ENCODE results near the gene OAT. TPM values are rescaled to one million over a fixed set of nuclear protein-coding genes. Genes with fewer than 3 reads are reported as not detected.

The OAT gene
- total RNA-seq, 2 donors from 2014 or later = 22.8 to 40.9 TPM

- no peak overlapping the region for H3K27ac ChIP-seq
Observed at GRCh38 chr10:124423813-124424212, 5.1 kb upstream of the OAT start.

GRCh38 chr10:124422742-124423141, 4.0 kb upstream of the OAT start:
- no peaks in the 10 kb centered on the region for H3K36me3 ChIP-seq (replicated peaks in 1 of 2; ENCODE audit: insufficient read depth in 1 of 2, low read depth in 2 of 2)
- no peaks in the 10 kb centered on the region for H3K9me3 ChIP-seq
- no peak overlapping the region for H3K4me3 ChIP-seq
- ATAC-seq = no peak
- intact Hi-C loops (cut with DNase I) = no loop called here
- no peak overlapping the region for H3K27ac ChIP-seq
- DNase-seq = no peak
- H3K4me1 ChIP-seq = peaks cover 12% of the 10 kb centered on the region
- TF ChIP-seq POLR2A (IDR thresholded peaks at IDR 0.05) (no peak), CTCF (IDR thresholded peaks at IDR 0.05) (no peak)
- H3K27me3 ChIP-seq = peaks cover 0 to 8% of the 10 kb centered on the region in 2 donors
- 73 to 76% methylated on average over 12 of the region's 12 CpGs for WGBS, 2 donors

More at GRCh38 chr10:124423813-124424212, 5.1 kb upstream of the OAT start:
- Histone ChIP-seq H3K27me3 (peaks cover 0 to 13% of the 10 kb centered on the region in 2 donors), H3K36me3 (replicated peaks in 1 of 2; ENCODE audit: insufficient read depth in 1 of 2, low read depth in 2 of 2) (no peaks in the 10 kb centered on the region), H3K4me3 (no peak overlapping the region), H3K9me3 (no peaks in the 10 kb centered on the region), H3K4me1 (peaks cover 6% of the 10 kb centered on the region)
- no peak for DNase-seq
- TF ChIP-seq POLR2A (IDR thresholded peaks at IDR 0.05) = no peak
- TF ChIP-seq CTCF (IDR thresholded peaks at IDR 0.05) = no peak
- no peak for ATAC-seq
- intact Hi-C loops (cut with DNase I) = no loop called here
- 72 to 76% methylated on average over 5 of the region's 5 CpGs for WGBS, 2 donors

DNA sequence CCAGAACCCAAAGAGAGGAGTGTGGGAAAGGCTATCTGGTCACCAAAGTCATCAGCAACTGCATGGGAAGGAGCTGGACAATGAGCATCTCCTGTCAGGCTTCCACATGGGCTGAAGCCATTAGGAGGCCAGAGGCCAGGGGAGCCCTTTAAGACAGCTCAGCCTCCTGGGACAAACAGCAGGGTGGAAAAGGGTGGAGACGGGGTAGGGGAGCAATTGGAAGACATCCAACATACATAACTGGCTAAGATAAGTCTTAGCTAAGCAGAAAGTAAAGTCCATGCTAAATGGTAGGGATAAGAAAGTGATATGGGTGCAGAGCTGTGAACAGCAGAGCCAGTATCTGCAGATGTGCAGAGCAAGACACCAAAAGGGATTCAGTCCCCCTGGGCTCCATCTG, 1.5 kb upstream of the OAT start:
- H3K27me3 ChIP-seq = no peaks in the 10 kb centered on the region
- no peak overlapping the region for H3K4me3 ChIP-seq
- no peak overlapping the region for H3K27ac ChIP-seq
- H3K9me3 ChIP-seq = no peaks in the 10 kb centered on the region
- DNase-seq (no peak), ATAC-seq (no peak)
- 20 to 25% methylated on average over 1 of the region's 1 CpG for WGBS, 2 donors
- intact Hi-C loops (cut with DNase I) = no loop called here
- peaks cover 28% of the 10 kb centered on the region for H3K4me1 ChIP-seq
- H3K36me3 ChIP-seq (replicated peaks in 1 of 2; ENCODE audit: insufficient read depth in 1 of 2, low read depth in 2 of 2) = no peaks in the 10 kb centered on the region
- TF ChIP-seq POLR2A (IDR thresholded peaks at IDR 0.05) (no peak), CTCF (IDR thresholded peaks at IDR 0.05) (no peak)

DNA sequence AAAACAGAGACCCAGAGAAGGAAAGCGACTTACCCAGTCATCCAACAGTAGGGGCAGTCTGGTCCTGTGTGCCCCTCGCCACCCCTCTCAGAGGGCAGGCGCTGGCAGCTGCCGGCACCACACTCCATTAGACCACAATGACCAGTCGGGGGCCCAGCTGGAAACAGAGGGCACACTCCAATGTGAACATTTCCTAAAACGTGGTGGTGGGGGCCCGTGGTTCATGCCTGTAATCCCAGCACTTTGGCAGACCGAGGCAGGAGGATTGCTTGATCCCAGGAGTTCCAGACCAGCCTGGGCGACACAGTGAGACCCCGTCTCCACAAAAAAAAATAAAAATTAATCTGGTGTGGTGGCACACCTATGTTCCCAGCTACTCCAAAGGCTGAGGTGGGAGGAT, 912 bp upstream of the OAT start:
- H3K36me3 ChIP-seq (replicated peaks in 1 of 2; ENCODE audit: insufficient read depth in 1 of 2, low read depth in 2 of 2) = no peaks in the 10 kb centered on the region
- no peak for DNase-seq
- 87 to 95% methylated on average over 7 to 10 of the region's 10 CpGs for WGBS, 2 donors

More for the DNA sequence above, 912 bp upstream of the OAT start:
- no peak overlapping the region for H3K4me3 ChIP-seq
- no peak for ATAC-seq
- no peak overlapping the region for H3K27ac ChIP-seq
- peaks cover 23% of the 10 kb centered on the region for H3K4me1 ChIP-seq
- intact Hi-C loops (cut with DNase I) = no loop called here
- TF ChIP-seq POLR2A (IDR thresholded peaks at IDR 0.05) = no peak
- no peak for TF ChIP-seq CTCF (IDR thresholded peaks at IDR 0.05)
- H3K9me3 ChIP-seq = no peaks in the 10 kb centered on the region
- H3K27me3 ChIP-seq = no peaks in the 10 kb centered on the region
